Measurements from ENCODE around the gene LRRC61.

- TF ChIP-seq CTCF (optimal IDR thresholded peaks at IDR 0.05 in 1 of 3, IDR thresholded peaks at IDR 0.05 in 1 of 3, conservative IDR thresholded peaks at IDR 0.05 in 1 of 3; ENCODE audit: extremely low read depth in 1 of 3, insufficient read depth in 2 of 3, low read length in 3 of 3), result no peak
- TF ChIP-seq EZH2 (IDR thresholded peaks at IDR 0.05; ENCODE audit: low read length), result no peak
These were observed 14.6 kb upstream of the LRRC61 start for GRCh38 chr7:150308575-150308974.
